GM19468 (cell line): ENCODE results near the gene PCDHB2.
"Not testable (repeated sequence)": the region's sequence is repeated elsewhere in the genome, so short reads cannot be mapped to it uniquely, and the experiment has no call there.

Experiments used
- ATAC-seq: cut with Tn5 transposase; IDR thresholded peaks from one replicate; pipeline ENCODE4 v1.9.1; 2021; ENCODE audit warnings: mild to moderate bottlenecking, moderate library complexity, moderate number of reproducible peaks; ENCODE audit not compliant: unreplicated experiment; ENCODE audit errors: extremely low read depth

PCDHB2 gene

DNA sequence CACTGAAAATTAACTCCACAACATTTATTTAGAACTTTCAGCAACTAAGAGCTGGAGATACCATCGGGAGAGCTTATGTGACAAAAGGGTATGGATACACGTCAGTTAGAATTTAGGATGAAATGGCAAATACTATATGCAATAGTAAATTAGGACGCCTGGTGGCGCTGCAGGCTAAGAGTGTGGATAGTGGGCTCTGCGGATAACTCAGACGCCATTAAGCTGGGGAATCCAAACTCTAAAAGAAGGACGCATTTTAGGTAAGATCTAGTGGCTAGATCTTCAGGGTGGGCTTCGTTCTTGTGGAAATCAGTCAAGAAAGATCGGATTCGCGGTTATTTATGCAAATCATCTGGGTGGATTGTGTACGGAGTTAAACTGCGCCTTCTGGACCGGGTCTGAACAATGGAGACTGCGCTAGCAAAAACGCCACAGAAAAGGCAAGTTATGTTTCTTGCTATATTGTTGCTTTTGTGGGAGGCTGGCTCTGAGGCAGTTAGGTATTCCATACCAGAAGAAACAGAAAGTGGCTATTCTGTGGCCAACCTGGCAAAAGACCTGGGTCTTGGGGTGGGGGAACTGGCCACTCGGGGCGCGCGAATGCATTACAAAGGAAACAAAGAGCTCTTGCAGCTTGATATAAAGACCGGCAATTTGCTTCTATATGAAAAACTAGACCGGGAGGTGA is 40.8 kb downstream of the PCDHB2 start, which contains the start of gene PCDHB5:
PCDHB5 (plus strand) TSS at position 177 of the 688 bp plus-strand sequence; CDS start at position 406, 229 bp downstream.
- no peak for ATAC-seq

DNA sequence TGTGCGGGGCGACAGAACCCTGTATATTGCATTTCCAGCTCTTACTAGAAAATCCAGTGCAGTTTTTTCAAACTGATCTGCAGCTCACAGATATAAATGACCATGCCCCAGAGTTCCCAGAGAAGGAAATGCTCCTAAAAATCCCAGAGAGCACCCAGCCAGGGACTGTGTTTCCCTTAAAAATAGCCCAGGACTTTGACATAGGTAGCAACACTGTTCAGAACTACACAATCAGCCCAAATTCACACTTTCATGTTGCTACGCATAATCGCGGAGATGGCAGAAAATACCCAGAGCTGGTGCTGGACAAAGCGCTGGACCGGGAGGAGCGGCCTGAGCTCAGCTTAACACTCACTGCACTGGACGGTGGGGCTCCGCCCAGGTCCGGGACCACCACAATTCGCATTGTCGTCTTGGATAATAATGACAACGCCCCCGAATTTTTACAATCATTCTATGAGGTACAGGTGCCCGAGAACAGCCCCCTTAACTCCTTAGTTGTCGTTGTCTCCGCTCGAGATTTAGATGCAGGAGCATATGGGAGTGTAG is 41.4 kb downstream of the PCDHB2 start:
- no peak for ATAC-seq

DNA sequence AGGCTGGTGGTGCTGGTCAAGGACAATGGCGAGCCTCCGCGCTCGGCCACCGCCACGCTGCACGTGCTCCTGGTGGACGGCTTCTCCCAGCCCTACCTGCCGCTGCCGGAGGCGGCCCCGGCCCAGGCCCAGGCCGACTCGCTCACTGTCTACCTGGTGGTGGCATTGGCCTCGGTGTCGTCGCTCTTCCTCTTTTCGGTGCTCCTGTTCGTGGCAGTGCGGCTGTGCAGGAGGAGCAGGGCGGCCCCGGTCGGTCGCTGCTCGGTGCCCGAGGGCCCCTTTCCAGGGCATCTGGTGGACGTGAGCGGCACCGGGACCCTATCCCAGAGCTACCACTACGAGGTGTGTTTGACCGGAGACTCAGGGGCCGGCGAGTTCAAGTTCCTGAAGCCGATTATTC is 42.9 kb downstream of the PCDHB2 start:
- not testable (repeated sequence) for ATAC-seq
